Inflammatory macrophage treated with lipopolysaccharide for 4 hours (primary cell): ENCODE results near the gene PIGQ.
"Not testable (repeated sequence)": the region's sequence is repeated elsewhere in the genome, so short reads cannot be mapped to it uniquely, and the experiment has no call there.

Experiments
- DNase-seq: peaks from one replicate; pipeline ENCODE4 v3.0.0-alpha.2; 2020

The PIGQ gene

DNA sequence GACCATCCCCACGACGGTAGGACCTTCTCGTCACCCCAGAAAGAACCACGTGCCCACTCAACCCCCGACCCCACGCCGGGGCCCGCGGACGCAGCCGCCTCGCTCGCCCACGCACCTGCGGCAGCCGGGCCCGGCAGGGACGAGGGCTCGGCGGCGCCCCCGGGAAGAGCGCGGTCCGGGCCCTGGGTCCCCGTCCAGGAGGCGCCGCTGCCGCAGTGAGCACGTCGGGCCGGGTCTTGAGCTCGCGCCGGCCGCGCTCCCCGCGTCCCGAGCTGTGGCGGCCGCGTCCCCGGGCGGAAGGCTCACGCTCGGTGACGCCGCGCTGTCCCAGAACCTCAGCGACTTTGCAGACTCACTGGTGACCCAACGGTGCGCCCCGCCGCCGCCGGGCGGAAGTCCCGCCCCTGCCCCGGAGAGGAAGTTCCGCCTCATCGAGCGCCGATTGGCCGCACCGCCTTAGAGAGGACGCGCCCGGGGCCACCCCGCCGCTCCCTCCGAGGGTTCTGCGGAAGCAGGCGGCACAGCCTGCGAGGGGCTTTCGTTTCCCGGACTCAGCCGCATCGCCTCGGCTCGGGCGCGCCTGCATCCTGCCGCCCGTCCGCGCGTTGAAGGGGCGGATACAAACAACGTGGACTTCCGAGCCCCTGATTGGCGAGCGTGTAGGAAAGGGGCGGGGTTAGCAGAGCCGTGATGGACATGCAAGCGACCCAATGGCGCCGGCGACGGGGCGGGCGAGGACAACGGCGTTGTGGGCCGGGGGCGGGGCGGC is 19.3 kb downstream of the PIGQ start:
- DNase-seq, result peak; percentile 94

GRCh38 chr16:589658-590187 is 20.0 kb downstream of the PIGQ start, which contains the start of gene RAB40C:
Gene RAB40C, plus strand, starts transcription at chr16:590066. Its CDS starts 226 bp downstream, at chr16:590292.
- DNase-seq, result peak; percentile 99

- no peak for DNase-seq
These were observed 20.5 kb downstream of the PIGQ start for GRCh38 chr16:590188-590814.

GRCh38 chr16:590815-591200 is 21.0 kb downstream of the PIGQ start:
- DNase-seq, result no peak

GRCh38 chr16:591231-591630 is 21.5 kb downstream of the PIGQ start:
- DNase-seq, result no peak

- DNase-seq, result no peak
These were observed 22.2 kb downstream of the PIGQ start for GRCh38 chr16:591892-592517.

GRCh38 chr16:592518-593306 is 22.9 kb downstream of the PIGQ start:
- peak; percentile 70 for DNase-seq

DNA sequence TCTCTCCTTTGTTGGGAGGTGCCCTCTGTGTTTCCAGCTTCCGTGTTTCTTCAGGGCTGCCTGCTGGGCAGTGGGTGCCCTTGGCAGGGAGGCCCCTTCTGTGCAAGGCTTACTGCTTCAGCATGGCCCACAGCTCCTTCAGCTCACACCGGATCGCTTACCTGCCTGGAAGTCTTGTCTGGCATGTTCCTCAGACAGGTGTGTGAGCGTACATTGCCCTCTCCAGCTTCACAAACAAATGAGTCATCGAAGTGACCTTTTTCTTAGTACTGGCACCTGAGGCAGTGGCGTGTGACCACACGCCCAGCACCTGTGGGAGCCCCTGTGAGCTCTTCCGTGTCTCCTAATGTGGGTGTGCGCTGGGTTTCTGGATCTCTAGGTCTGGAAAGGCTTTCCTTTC is 23.6 kb downstream of the PIGQ start:
- no peak for DNase-seq

GRCh38 chr16:593807-594206 is 24.0 kb downstream of the PIGQ start:
- no peak for DNase-seq

GRCh38 chr16:595094-595528 is 25.3 kb downstream of the PIGQ start:
- DNase-seq, result no peak

GRCh38 chr16:595942-596735 is 26.4 kb downstream of the PIGQ start:
- DNase-seq, result peak; percentile 31

GRCh38 chr16:596736-597060 is 26.9 kb downstream of the PIGQ start:
- no peak for DNase-seq

DNA sequence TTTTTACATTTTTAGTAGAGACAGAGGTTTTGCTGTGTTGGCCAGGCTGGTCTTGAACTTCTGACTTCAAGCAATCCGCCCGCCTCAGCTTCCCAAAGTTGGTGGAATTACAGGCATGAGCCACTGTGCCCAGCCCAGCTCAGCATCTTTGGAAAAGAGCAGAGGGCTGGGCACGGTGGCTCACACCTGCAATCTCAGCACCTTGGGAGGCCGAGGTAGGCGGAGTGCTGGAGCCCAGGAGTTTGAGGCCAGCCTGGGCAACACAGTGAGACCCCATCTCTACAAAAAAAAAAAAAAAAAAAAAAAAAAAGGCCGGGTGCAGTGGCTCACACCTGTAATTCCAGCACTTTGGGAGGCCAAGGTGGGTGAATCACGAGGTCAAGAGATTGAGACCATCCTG is 27.9 kb downstream of the PIGQ start:
- not testable (repeated sequence) for DNase-seq

GRCh38 chr16:598823-599739 is 29.3 kb downstream of the PIGQ start:
- DNase-seq, result no peak

- DNase-seq, result no peak
These were observed 31.0 kb downstream of the PIGQ start for GRCh38 chr16:600781-601180.

GRCh38 chr16:603933-604332 is 34.2 kb downstream of the PIGQ start:
- no peak for DNase-seq

DNA sequence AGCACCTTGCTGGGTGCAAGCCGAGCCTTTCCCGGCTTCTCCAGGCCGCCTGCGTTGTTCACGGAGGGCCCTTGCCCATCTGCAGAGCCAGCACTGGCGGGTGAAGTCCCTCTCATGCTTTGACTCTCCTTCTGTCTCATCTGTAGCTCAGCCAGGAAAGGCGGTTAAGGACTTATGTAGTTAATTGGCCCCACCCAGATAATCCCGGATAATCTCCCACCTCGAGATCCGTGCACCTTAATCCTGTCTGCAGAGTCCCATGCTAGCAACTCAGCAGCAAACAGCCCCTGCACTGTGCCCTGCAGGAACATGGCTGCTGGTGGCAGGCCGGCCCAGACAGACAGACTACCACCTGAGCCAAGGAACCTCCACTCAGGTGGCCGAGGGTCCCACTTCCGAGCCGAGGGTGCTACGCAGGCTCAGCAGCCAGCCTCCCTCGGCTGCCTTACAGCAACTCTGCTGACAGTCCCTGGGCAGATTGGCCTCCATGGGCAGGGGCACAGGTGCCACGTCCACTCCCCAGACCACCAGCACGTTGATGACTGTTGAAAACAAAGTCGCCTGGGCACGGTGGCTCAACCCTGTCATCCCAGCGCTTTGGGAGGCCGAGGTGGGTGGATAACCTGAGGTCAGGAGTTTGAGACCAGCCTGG is 37.0 kb downstream of the PIGQ start:
- no peak for DNase-seq

GRCh38 chr16:608019-608418 is 38.3 kb downstream of the PIGQ start:
- DNase-seq, result no peak

GRCh38 chr16:609316-609715 is 39.5 kb downstream of the PIGQ start:
- no peak for DNase-seq

DNA sequence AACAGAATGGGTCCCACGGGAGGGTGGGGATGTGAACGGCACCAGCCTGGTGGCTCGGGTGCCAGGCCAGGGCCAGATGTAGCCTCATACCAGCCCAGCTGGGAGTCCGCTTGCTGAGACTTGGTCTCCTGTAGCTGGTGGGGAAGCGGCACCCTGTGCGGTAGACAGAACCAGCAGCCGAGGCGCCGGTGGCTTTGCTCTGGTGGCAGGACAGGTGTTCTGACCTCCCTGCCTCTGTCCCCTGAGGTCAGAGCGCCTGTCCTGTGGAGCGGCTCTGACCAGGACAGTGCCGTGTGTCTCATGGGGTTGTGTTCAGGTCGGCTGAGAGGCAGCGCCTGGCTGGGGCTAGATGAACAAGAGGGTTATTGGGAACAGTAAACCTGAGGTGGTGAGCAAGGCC is 40.2 kb downstream of the PIGQ start:
- no peak for DNase-seq
